Measurements from ENCODE around the gene ZNF556.

- TF ChIP-seq, protein P1, sequence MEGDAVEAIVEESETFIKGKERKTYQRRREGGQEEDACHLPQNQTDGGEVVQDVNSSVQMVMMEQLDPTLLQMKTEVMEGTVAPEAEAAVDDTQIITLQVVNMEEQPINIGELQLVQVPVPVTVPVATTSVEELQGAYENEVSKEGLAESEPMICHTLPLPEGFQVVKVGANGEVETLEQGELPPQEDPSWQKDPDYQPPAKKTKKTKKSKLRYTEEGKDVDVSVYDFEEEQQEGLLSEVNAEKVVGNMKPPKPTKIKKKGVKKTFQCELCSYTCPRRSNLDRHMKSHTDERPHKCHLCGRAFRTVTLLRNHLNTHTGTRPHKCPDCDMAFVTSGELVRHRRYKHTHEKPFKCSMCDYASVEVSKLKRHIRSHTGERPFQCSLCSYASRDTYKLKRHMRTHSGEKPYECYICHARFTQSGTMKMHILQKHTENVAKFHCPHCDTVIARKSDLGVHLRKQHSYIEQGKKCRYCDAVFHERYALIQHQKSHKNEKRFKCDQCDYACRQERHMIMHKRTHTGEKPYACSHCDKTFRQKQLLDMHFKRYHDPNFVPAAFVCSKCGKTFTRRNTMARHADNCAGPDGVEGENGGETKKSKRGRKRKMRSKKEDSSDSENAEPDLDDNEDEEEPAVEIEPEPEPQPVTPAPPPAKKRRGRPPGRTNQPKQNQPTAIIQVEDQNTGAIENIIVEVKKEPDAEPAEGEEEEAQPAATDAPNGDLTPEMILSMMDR (conservative IDR thresholded peaks at IDR 0.05; ENCODE audit: low read depth, low read length), result no peak
- TF ChIP-seq EZH2 (IDR thresholded peaks at IDR 0.05; ENCODE audit: low read length, unreplicated experiment) (no peak), EZH2phosphoT487 (IDR thresholded peaks at IDR 0.05; ENCODE audit: borderline replicate concordance, low read length) (no peak)
Observed at GRCh38 chr19:2923510-2923909, 56.4 kb downstream of the ZNF556 start.

Data from PC-3 (cell line).